Smooth muscle cell (in vitro differentiated cells): ENCODE results near the gene MAMDC2. TPM values are rescaled to one million over a fixed set of nuclear protein-coding genes. Genes with fewer than 3 reads are reported as not detected.

Experiments
- DNase-seq: peaks from one replicate; lab custom pipeline; 2025; ENCODE audit not compliant: unreplicated experiment; lab: John Stamatoyannopoulos, UW
- H2AFZ ChIP-seq: fragments of 200-600 bp; sonication (generic); 2 replicates; pipeline ENCODE4 v1.6.0; 2016; ENCODE audit warnings: antibody characterized with exemption, low read depth, mild to moderate bottlenecking
- H3F3A ChIP-seq: fragments of 200-600 bp; sonication (generic); 2 replicates; pipeline ENCODE4 v1.6.0; 2017; ENCODE audit warnings: antibody characterized with exemption, low read depth
- H3K27ac ChIP-seq: fragments of 200-600 bp; sonication (generic); 2 replicates; pipeline ENCODE4 v1.5.1; 2016; ENCODE audit warnings: low read depth, mild to moderate bottlenecking
- H3K27me3 ChIP-seq: fragments of 200-600 bp; sonication (generic); 2 replicates; pipeline ENCODE4 v1.6.1; 2016; ENCODE audit warnings: low read depth, mild to moderate bottlenecking
- H3K36me3 ChIP-seq: fragments of 200-600 bp; sonication (generic); 2 replicates; pipeline ENCODE4 v1.5.1; 2016; ENCODE audit warnings: low read depth
- H3K4me1 ChIP-seq: fragments of 200-600 bp; sonication (generic); 2 replicates; pipeline ENCODE4 v1.5.1; 2016; ENCODE audit warnings: low read depth
- H3K4me2 ChIP-seq: fragments of 200-600 bp; sonication (generic); 2 replicates; pipeline ENCODE4 v1.6.0; 2016; ENCODE audit warnings: mild to moderate bottlenecking
- H3K4me3 ChIP-seq: fragments of 200-600 bp; sonication (generic); 2 replicates; pipeline ENCODE4 v1.5.1; 2016; ENCODE audit warnings: mild to moderate bottlenecking
- H3K79me2 ChIP-seq: fragments of 200-600 bp; sonication (generic); 2 replicates; pipeline ENCODE4 v1.6.0; 2016; ENCODE audit warnings: low read depth, mild to moderate bottlenecking
- H3K9ac ChIP-seq: fragments of 200-600 bp; sonication (generic); 2 replicates; pipeline ENCODE4 v1.6.0; 2016; ENCODE audit warnings: low read depth
- H3K9me3 ChIP-seq: fragments of 200-600 bp; sonication (generic); replicated peaks from 2 replicates; pipeline ENCODE4 v1.5.1; 2016; ENCODE audit warnings: low read depth
- H4K20me1 ChIP-seq: fragments of 200-600 bp; sonication (generic); 2 replicates; pipeline ENCODE4 v1.6.0; 2016; ENCODE audit warnings: low read depth
- WGBS: methylation state at CpG from one replicate; pipeline ENCODE4 v1.1.7; 2016; ENCODE audit warnings: low lambda C conversion rate; 5-methylcytosine and 5-hydroxymethylcytosine counted together
- polyA plus RNA-seq: library from polyadenylated mRNA; unstranded; fragments of >200 nt; fragmentation: Nextera tagmentation; extraction: Ambion mirVana; gene quantifications from 2 replicates; pipeline ENCODE4 v1.2.1, GENCODE V29; 2016
- total RNA-seq: library from RNA; depleted of rRNA; stranded (reverse); fragments of >200 nt; gene quantifications from 2 replicates; pipeline ENCODE4 v1.2.3, GENCODE V29; 2014
- TF ChIP-seq, protein P1 (sequence below): fragments of 200-600 bp; sonication (generic); IDR thresholded peaks from 2 replicates; pipeline ENCODE4 v1.5.1; 2017; ENCODE audit warnings: borderline replicate concordance, mild to moderate bottlenecking, antibody characterized with exemption; ENCODE audit not compliant: insufficient read depth, poor library complexity, severe bottlenecking

The MAMDC2 gene
- total and polyA plus RNA-seq, 2 experiments from 2014 or later = 8.2 to 13.0 TPM

DNA sequence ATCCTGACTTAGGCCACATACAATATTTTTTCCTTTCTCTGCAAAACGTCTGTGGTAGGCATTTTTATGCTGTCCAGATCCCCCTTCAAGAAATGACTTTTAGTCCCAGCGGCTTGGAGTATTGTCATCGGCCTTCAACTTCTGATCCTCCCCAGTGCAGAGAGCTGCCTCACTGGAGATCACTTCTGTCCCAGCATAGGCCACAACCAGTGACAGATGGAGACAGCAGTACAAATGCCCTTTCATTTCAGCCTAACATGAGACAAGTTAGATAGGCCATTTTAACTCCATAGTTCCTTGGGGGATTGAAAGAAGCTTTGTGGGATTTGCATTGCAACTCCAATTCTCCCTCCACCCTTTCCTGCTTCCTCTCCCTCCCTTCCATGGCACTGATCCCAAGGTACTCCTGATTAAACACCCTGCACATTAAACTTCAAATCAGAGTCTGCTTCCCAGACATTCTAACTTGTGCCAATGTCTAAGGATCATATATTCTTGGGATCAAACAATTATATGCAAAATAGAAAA is 3.2 kb upstream of the MAMDC2 start:
- Histone ChIP-seq H3K4me1 (peaks cover 21% of the 10 kb centered on the region), H3K27ac (no peak overlapping the region), H3K36me3 (no peaks in the 10 kb centered on the region), H3K9me3 (no peaks in the 10 kb centered on the region), H2AFZ (no peak overlapping the region), H3K27me3 (no peaks in the 10 kb centered on the region), H3K9ac (no peak overlapping the region), H4K20me1 (no peaks in the 10 kb centered on the region), H3K79me2 (no peaks in the 10 kb centered on the region), H3K4me3 (no peak overlapping the region), H3F3A (no peaks in the 10 kb centered on the region), H3K4me2 (no peak overlapping the region)
- WGBS = 58% methylated on average over 3 of the region's 3 CpGs
- TF ChIP-seq, protein P1, sequence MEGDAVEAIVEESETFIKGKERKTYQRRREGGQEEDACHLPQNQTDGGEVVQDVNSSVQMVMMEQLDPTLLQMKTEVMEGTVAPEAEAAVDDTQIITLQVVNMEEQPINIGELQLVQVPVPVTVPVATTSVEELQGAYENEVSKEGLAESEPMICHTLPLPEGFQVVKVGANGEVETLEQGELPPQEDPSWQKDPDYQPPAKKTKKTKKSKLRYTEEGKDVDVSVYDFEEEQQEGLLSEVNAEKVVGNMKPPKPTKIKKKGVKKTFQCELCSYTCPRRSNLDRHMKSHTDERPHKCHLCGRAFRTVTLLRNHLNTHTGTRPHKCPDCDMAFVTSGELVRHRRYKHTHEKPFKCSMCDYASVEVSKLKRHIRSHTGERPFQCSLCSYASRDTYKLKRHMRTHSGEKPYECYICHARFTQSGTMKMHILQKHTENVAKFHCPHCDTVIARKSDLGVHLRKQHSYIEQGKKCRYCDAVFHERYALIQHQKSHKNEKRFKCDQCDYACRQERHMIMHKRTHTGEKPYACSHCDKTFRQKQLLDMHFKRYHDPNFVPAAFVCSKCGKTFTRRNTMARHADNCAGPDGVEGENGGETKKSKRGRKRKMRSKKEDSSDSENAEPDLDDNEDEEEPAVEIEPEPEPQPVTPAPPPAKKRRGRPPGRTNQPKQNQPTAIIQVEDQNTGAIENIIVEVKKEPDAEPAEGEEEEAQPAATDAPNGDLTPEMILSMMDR = no peak
- DNase-seq = no peak

DNA sequence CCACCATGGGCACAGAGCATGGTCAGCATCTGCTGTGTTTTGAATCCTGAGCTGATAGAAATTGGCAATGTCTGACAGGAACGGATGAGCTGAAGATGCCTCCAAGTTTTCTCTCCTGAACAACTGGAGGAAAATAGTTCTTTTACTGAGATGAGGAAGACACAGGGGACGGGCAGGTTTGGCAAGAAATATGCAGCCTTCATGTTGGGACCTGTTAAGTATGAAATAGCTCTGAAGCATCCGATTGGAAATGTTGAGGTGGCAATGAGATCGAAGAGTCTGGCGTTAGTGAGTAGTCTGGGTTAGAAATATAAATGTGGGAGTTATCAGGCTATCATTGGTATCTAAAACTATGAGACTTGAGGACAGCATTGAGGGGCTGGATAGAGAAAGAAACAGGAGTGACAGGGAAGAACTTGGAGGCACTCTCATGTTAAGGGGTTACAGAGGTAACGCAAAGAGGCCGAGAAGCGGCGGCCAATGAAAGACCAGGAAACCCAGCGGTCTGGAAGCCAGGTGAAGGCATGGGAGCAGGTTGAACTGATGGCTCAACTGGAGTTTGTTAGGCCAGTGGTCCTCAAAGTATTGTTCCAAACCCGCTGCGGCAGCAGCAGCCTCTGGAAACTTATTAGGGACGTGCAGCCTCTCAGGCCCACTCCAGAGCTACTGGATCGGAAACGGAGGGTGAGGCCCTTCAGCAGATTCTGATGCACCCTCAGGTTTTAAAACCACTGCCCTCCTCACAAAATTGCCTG is 1.0 kb upstream of the MAMDC2 start:
- Histone ChIP-seq H3K27me3 (no peaks in the 10 kb centered on the region), H3F3A (no peaks in the 10 kb centered on the region), H4K20me1 (no peaks in the 10 kb centered on the region), H3K9ac (no peak overlapping the region), H3K36me3 (no peaks in the 10 kb centered on the region), H3K4me2 (peak overlapping the region; percentile 99), H2AFZ (no peak overlapping the region), H3K4me1 (peaks cover 28% of the 10 kb centered on the region), H3K4me3 (no peak overlapping the region), H3K9me3 (no peaks in the 10 kb centered on the region), H3K79me2 (no peaks in the 10 kb centered on the region), H3K27ac (no peak overlapping the region)
- TF ChIP-seq, protein P1 = no peak
- no peak for DNase-seq
- WGBS = 87% methylated on average over 15 of the region's 15 CpGs

DNA sequence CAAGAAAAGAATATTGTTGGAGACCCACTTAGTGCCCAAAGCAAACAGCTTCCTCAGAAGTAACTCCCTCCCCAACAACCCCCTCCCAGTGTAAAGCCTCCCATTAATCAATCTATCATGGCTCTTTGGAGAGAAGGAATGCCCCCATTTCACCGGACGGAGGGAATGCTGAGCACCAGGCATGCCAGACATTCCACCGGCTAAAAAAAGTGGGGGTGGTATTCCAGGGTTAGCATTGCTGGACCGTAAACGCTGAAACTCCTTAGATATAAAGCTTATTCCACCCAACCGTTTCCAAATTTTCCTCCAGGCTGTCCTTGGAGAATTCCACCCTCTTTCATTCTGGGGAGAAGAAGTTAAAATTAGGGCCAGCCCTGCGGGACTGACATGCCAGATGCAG is 363 bp upstream of the MAMDC2 start:
- Histone ChIP-seq H3K9me3 (no peaks in the 10 kb centered on the region), H3K27ac (no peak overlapping the region), H3K27me3 (no peaks in the 10 kb centered on the region)

More for the DNA sequence above, 363 bp upstream of the MAMDC2 start:
- no peaks in the 10 kb centered on the region for H4K20me1 ChIP-seq
- H3K4me3 ChIP-seq = peak overlapping the region; percentile 61
- H2AFZ ChIP-seq = peak overlapping the region; percentile 88
- H3K4me1 ChIP-seq = peaks cover 28% of the 10 kb centered on the region
- DNase-seq = no peak
- H3K79me2 ChIP-seq = no peaks in the 10 kb centered on the region
- TF ChIP-seq, protein P1 = no peak
- H3K9ac ChIP-seq = no peak overlapping the region
- WGBS = 5% methylated on average over 7 of the region's 7 CpGs
- no peaks in the 10 kb centered on the region for H3F3A ChIP-seq
- H3K36me3 ChIP-seq = no peaks in the 10 kb centered on the region
- peak overlapping the region; percentile 99 for H3K4me2 ChIP-seq
